ENCODE data around the gene TNS3.

Gene TNS3

GRCh38 chr7:47464266-47464665 is 117.6 kb downstream of the TNS3 start:
- DNase-seq = no peak

DNA sequence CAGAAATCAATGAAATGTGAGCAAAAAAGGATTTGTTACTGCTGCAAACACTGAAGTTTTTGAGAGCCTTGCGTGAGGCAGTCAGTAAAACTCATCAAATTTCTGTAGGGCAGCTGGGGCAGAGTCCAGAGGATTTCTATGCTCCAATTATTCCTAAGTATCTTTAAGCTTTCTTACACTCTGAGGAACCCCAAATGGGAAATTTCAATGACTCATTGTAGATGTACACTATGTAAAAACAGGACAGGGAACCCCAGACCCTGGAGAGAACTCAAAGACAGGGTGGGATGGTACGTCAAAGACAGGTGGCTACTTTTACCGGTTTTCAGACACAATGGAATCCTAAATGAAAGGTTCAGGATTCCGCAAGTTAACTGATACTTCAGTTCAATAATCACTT is 120.2 kb downstream of the TNS3 start:
- no peak for DNase-seq

- DNase-seq = no peak
Observed at GRCh38 chr7:47461161-47461560, 120.8 kb downstream of the TNS3 start.

DNA sequence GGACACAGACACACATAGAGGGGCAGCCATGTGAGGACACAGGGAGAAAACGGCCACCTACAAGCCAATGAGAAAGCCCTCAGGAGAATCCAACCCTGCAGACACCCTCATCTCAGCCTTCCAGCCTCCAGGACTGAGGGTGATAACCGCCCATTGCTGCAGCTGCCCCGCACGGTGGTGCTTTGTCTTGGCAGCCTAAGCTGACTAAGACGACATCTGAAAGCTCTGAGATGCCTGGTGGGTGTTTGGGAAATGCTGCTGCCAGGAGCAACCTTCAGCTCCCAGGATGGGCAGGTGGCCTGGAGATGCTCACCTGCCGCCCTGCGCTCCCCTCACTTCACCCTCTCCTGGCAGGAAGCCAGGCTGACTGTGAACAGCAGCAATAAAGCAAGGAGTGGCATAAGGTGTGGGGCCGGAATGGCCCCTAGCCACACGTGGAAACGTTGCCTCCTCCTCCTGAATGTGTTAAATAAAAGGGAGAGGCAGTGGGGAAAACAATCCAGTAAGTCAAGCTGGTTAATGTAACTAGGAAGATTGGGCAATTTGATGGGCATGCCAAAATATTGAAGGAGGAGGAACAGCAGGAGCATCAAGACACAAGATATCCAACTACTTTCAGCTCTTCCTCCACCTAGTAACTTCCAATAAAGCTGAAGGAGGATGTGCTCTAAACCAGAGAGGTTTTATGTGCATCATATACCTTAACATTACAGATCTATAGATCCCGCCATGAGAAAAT is 121.5 kb downstream of the TNS3 start:
- peak; percentile 88 for DNase-seq

GRCh38 chr7:47458486-47458885 is 123.4 kb downstream of the TNS3 start:
- DNase-seq = no peak

DNA sequence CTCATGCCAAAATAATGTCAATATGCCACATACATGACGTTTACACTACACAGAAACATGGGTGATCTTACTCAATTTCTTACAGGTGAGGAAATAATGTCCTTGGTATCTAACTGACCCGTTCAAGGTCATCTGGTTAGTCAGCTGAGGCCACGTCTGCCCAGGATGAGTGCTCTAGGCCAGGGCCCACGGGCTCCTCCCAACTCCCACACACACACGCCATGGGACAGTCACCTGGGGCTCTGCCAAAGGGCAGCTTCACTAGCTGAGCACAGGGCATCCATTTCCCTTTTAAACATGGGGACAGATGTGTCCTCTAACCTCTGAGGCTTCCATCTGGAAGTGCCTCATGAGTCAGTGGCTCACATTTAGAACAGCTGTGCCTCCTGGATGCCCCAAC is 123.9 kb downstream of the TNS3 start:
- DNase-seq = no peak

DNA sequence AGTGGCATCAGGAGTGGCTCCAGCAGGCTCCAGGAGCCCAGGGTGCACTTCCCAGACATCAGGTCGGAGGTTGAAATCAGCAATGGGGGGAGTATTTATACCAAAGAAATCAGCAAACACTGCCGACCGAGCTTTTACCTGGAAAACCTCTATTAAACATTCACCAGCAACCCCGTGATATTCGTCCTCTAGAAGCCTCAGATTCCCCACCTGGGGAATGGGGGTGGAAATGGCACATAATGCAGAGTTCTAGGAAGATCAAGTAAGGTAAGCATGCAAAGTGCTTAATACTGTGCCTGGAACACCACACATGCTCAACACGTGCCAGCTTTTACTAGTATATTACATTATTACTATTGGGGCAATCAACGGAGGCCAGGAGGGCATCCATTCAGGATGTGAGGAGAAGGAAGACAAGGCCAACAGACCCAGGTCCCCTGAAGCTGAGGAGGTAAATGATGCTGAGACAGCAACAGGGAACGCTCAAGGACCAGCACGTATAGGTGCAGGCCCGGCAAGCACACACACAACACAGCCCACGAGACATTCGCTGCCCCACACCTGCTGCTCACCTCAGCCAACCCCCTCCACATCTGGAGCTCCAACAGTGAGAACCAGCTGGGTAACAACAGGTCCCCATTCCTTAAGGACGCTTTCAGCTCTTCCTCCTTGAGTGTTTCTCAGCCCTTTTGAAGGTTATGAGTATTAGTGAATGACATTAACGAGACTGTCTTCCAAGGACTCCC is 125.5 kb downstream of the TNS3 start:
- DNase-seq = no peak

DNA sequence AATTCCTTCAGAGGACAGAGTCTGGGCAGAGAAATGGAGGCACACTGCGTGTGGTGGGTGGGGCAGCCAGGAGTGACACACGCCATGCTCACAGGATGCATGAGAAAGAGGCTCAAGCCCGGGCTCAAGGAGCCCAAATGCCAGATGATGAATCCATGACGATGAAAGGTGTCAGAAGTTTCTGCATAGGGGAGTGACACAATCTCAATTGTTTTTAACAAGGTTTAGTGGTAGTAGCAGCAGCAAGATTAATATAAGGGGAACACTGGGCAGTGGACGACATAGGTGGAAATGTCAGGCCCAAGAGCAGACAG is 126.1 kb downstream of the TNS3 start:
- DNase-seq = no peak

DNA sequence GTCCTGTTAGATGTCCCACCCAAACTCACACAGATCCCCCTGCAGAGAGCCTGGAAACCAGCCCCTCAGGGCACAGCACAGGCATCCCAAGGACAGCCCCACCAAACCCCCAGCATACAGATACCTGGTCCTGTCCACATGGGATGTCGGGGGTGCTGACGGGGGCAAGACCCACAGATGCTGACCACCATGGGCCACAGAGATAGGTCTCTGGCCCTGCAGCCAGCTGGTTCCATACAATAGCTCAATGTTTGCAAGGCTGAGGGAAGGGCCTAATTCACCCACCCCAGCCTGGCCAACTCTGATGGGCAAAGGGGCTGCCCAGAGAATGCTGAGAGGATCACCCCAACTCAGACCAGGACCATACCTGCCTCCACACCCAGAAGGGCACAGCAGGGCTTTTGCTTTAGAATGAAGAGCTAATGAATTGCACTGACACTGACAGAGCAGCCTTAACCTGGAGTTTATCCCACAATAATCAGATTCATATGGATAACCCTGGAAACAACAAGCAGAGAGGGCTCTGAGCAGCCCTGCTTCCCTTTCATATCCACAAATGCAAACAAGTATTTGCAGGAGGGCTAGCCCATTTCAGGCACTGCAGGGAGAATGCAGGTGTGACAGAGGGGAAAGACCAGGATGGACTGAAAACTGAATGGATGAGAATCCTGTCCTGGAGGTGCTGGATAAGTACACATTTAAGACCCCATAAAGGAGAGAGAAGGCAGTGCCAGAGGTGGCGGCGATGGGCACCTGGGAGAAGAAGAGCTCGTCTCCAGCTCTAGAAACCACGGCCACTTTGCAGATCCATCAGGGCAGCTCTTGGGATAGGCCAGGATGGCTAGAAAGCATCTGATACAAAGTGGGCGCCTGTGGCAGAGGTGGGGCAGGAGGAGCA is 126.7 kb downstream of the TNS3 start:
- no peak for DNase-seq

DNA sequence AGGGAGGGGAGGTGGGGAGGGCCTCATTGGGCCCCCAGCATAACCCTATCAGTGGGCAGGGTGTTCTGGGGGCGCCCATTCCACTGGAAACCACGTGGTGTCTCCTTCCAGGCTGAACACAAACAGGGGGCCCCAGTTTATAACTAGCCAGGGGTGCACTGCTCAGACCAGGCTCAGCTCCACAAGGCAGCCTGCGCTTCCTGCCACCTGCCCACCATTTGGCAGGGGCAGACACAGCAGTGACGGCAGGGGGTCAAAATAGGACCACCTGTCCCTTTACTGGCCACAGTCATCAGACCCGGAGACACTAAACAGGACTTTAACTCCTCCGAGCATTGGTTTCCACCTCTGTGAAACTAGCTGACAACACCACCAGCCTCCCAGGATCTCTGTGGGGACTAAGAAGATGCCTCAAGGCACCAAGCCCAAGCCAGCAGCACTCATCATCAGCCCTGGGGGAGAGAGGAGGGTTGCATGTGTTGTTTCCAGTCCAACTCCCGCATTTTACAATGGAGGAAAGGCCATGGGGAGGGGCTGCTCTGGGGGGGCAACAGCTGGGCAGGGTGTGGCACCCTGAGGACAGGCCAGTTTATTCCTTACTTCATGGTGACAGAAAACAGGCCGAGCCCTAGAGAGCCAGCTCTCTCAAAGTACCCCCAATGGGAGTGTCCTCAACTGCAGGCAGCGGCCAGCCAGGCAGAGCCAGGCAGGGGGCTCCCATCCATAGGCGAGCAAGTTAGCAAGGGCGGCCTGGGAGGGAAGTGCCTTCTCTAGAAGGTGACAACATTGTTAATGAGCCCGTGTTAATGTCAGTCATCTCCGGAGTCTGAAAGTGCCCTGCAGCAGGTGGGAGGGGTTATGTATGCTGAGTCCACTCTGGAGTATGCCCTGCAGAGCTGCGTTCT is 127.6 kb downstream of the TNS3 start:
- DNase-seq = peak; percentile 38

GRCh38 chr7:47453093-47454061 is 128.5 kb downstream of the TNS3 start:
- DNase-seq = peak; percentile 31

- no peak for DNase-seq
Observed at GRCh38 chr7:47452715-47453092, 129.2 kb downstream of the TNS3 start.

GRCh38 chr7:47452295-47452694 is 129.6 kb downstream of the TNS3 start:
- no peak for DNase-seq

DNA sequence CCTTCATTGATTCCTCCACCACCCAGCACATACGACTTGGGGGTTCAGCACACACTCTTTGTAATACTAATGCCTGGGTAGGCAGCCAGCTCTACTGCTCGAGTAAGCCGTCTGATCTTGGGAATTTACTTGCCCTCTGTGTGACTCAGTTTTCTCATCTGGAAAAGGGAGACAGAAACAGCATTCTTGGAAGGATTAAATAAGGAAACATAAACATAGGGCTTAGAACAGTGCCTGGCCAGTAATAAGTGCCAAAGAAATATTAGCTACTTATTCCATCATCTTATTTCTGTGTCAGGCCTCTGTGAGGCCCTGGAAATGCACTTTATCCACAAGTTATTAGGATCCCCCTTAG is 130.1 kb downstream of the TNS3 start:
- DNase-seq = no peak

GRCh38 chr7:47449810-47450590 is 131.9 kb downstream of the TNS3 start:
- DNase-seq = no peak

DNA sequence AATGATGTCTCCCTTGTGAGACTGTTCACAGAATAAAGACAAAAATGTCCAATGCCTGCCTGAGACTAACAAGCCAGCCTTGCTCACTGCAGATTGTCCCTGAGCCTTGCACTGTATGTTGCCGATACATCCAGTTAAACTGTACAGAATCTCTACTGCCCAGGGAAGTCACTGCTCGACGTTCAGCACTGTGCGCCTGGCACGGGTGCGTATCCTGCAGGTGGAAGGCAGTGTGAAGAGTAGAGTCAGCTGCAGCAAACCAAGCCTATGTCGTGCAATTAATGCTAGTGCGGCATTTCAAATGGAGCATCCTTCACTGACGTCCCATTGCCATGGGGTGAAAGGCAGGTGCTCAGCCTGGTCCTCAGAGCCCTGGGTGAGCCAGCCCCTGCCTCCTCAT is 132.9 kb downstream of the TNS3 start:
- no peak for DNase-seq

- DNase-seq = no peak
Observed at GRCh38 chr7:47447621-47448349, 134.1 kb downstream of the TNS3 start.

DNA sequence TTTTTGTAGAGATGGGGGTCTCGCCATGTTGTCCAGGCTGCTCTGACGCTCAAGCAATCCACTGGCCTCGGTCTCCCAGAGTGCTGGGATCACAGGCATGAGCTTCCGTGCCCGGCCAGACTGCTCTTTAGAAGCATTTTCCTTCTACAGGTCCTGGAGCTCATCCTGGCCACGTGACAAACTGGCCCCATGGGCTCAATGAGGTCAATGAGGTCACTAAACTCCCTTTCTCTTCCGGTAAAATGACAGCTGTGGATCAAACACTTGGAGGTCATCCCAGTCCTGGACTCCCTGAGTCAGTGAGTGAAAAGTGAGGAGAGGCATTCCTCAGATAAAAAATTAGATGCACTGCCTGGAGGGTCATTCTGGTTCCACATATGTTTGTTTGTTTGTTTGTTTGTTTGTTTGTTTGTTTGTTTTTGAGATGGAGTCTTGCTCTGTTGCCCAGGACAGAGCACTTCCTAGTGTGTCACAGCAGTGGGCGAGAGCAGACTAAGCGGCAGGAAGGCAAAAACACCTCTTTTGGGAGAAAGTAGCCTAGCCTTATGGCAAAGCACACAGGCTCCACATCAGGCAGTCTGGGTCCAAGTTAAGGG is 134.9 kb downstream of the TNS3 start:
- no peak for DNase-seq

DNA sequence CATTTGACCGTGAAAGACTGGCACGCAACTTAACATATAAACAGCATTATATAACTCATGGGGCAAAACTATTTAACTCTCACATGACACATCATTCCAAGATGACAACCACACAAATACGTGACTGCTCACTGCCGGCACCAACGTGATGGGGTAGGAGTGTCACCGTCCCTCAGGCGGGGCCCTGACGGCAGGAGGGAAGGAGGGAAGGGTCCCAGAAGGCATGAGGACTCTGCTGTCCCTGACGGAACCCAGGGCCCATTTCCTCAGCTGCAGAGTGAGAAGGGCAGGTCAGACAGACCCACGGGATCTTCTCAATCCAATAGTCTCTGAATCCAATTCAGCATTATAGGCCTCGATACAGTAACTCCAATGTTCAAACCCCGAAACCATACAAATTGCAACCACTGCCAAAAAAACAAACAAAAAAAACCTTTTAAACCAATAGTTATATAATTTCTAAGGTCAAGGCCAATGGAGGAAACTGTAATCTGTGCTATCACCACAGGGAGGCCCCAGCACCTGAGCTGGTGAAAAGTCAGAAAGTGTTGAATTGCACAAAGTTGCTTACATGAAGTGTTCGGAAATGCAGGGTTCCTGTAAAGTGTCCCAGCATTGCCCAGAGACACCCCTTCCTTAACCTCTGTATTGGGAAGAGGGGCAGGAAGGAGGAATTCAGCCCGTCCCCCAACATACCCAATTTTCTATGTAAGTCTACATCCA is 137.4 kb downstream of the TNS3 start:
- no peak for DNase-seq
